Common myeloid progenitor, CD34-positive (primary cell): ENCODE data around the gene COL12A1. TPM values are rescaled to one million over a fixed set of nuclear protein-coding genes. Genes with fewer than 3 reads are reported as not detected.
A peak's percentile ranks its signal among the peaks of the same experiment; 100 is the strongest.

Experiments used
- CTCF ChIA-PET: fragments of 350-600 bp; sonication (Branson Sonifier 250); formaldehyde crosslinking; loops from one replicate; lab custom pipeline; 2021; ENCODE audit warnings: antibody characterized with exemption; lab: Charles Lee
- POLR2A ChIA-PET: fragments of 350-600 bp; sonication (Branson Sonifier 250); formaldehyde crosslinking; loops from one replicate; lab custom pipeline; 2021; ENCODE audit warnings: antibody characterized with exemption; lab: Charles Lee
- DNase-seq, 3 donors: peaks; one replicate each; pipeline versions ENCODE4 v3.0.0 to v3.0.0-alpha.2; 2013
- H3K27ac ChIP-seq, 2 experiments: 1 replicate in 1 of 2; 2 replicates in 1 of 2; pipeline ENCODE4 v1.7.0; 2013; ENCODE audit warnings: inconsistent platforms in 2 of 2, low read length in 2 of 2, mild to moderate bottlenecking in 2 of 2, low read depth in 1 of 2, moderate library complexity in 1 of 2; ENCODE audit not compliant: severe bottlenecking in 2 of 2, insufficient read depth in 1 of 2, poor library complexity in 1 of 2
- H3K27me3 ChIP-seq, 5 experiments: replicated peaks in 2 of 5; 1 replicate in 3 of 5; 2 replicates in 2 of 5; pipeline versions ENCODE4 v1.6.1 to v1.7.0; 2013; ENCODE audit warnings: low read length in 4 of 5, mild to moderate bottlenecking in 2 of 5, moderate library complexity in 2 of 5, inconsistent platforms in 1 of 5; ENCODE audit not compliant: insufficient read depth in 5 of 5, control insufficient read depth in 4 of 5
- H3K36me3 ChIP-seq, 4 experiments: 1 replicate in 2 of 4; 2 replicates in 2 of 4; pipeline versions ENCODE4 v1.6.1 to v1.7.0; 2013; ENCODE audit warnings: low read length in 3 of 4, control low read depth in 1 of 4, mild to moderate bottlenecking in 1 of 4; ENCODE audit not compliant: control insufficient read depth in 4 of 4, insufficient read depth in 4 of 4
- H3K4me1 ChIP-seq, 4 experiments: 1 replicate in 3 of 4; 2 replicates in 1 of 4; pipeline versions ENCODE4 v1.6.1 to v1.7.1; 2013; ENCODE audit warnings: low read length in 3 of 4, mild to moderate bottlenecking in 3 of 4, control low read depth in 1 of 4, inconsistent platforms in 1 of 4, moderate library complexity in 1 of 4; ENCODE audit not compliant: control insufficient read depth in 4 of 4, insufficient read depth in 4 of 4; ENCODE audit errors: control extremely low read depth in 1 of 4
- H3K4me3 ChIP-seq, 7 experiments: 1 replicate in 4 of 7; 2 replicates in 3 of 7; pipeline versions ENCODE4 v1.5.1 to v1.7.0; 2013; ENCODE audit warnings: mild to moderate bottlenecking in 7 of 7, low read length in 6 of 7, moderate library complexity in 6 of 7, inconsistent platforms in 2 of 7, low read depth in 2 of 7, control low read depth in 1 of 7; ENCODE audit not compliant: insufficient read depth in 4 of 7, control insufficient read depth in 1 of 7; ENCODE audit errors: extremely low read depth in 1 of 7
- H3K9me3 ChIP-seq, 5 experiments: 1 replicate in 4 of 5; 2 replicates in 1 of 5; pipeline versions ENCODE4 v1.6.1 to v1.7.1; 2013; ENCODE audit warnings: low read length in 4 of 5, mild to moderate bottlenecking in 2 of 5, inconsistent platforms in 1 of 5, low read depth in 1 of 5, moderate library complexity in 1 of 5; ENCODE audit not compliant: control insufficient read depth in 4 of 5, insufficient read depth in 2 of 5; ENCODE audit errors: control extremely low read depth in 1 of 5
- WGBS: methylation state at CpG from one replicate; pipeline ENCODE4 v1.1.5; 2013; ENCODE audit not compliant: insufficient coverage; 5-methylcytosine and 5-hydroxymethylcytosine counted together
- polyA plus RNA-seq: library from polyadenylated mRNA; unstranded; fragments of 120-200 nt; gene quantifications from one replicate; pipeline ENCODE4 v1.2.1, GENCODE V29; 2013

Gene COL12A1
- 0.01 TPM for polyA plus RNA-seq

DNA sequence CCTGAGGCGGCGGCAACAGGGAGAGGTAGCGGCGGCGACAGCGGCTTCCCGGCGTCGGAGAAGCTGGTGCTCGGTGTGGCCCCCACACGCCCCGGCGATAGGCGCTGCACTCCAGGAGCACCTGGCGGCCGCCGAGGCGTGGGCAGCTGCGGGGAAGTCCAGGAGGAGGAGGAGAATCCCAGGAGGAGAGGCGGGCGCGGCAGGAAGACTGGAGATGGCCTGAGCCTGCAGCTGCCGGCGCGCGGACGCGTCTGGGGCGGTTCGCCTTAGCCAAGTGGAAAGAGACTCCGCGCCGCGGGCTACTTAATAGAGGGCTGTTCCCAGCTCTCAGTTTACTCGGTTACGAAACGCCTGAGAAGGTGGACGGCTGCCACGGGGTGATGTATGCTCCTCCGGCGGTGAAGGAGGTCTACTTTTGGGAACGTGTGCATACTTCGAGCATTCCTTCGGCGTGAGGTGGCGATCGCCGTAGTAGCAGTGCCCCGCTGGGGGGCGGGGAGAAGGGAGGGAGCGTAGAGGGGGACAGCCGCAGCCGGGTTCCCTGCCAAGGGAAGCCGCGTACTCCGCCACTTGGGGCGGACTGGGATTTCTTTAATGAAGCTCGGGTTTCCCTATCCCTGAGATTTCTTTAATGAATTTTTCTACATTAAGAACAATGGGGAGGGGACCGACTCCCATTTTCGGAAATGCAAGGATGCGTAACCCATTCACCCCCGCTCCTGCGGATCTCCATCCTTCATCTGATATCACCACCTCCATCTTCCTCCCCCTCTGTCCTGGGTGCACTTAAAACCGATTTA, at the start of gene COL12A1:
Gene COL12A1 (minus strand): TSS at position 278 of the 800 bp plus-strand sequence. CDS start 3,261 bp downstream, outside the sequence.
- Histone ChIP-seq H3K27ac (no peak within 1 kb of the TSS), H3K9me3 (no peaks in the 10 kb centered on the region), H3K4me3 (peak within 1 kb of the TSS in 5 of 7 experiments; percentile 23 to 71 (median 62)), H3K36me3 (no peaks in the 10 kb centered on the region), H3K4me1 (peaks cover 6 to 58% (median 47%) of the 10 kb centered on the region in 4 experiments), H3K27me3 (peaks cover 17 to 79% (median 60%) of the 10 kb centered on the region in 5 experiments)
- 0% methylated on average over 54 of the region's 64 CpGs for WGBS
- POLR2A ChIA-PET, result no interaction called here
- CTCF ChIA-PET, result interaction anchor here (0.8 to 1.1 kb wide), 2 partner anchors 9 to 1115 kb away, joined by 4 read pairs; no protein-coding TSS in a partner anchor
- peak in 2 of 3 donors; percentile 34 to 57 for DNase-seq

DNA sequence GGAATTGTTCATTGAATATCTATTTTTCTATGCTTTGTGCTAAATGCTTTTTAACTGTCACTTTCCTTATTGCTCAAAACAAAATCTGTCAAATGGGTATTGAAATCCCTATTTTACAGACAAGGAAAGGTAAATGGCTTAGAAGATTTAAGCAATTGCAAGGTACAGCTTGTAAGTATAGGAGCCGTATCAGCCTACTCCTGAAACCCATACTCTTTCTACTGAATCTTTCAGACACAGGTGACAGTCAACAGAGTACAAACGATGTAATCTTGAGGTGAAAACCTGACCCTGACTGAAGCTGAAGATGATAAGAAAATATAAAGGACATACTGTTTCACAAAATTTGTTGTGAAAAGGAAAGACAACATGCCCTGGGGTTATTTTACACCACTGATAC, 44.7 kb upstream of the COL12A1 start:
- DNase-seq, result no peak
- H3K36me3 ChIP-seq, result peaks cover 3 to 17% (median 10%) of the 10 kb centered on the region in 4 experiments
- no CpG with 5 or more reads among the region's 2 CpGs for WGBS
- no peaks in the 10 kb centered on the region for H3K4me1 ChIP-seq
- H3K4me3 ChIP-seq, result no peak overlapping the region
- no peak overlapping the region for H3K27ac ChIP-seq
- peaks cover 0 to 19% (median 14%) of the 10 kb centered on the region in 5 experiments for H3K27me3 ChIP-seq
- CTCF ChIA-PET, result interaction anchor here (1.0 to 2.0 kb wide), 3 partner anchors 16 to 24 kb away, joined by 3 to 6 read pairs (median 3); no protein-coding TSS in a partner anchor
- no peaks in the 10 kb centered on the region for H3K9me3 ChIP-seq
- POLR2A ChIA-PET, result no interaction called here

DNA sequence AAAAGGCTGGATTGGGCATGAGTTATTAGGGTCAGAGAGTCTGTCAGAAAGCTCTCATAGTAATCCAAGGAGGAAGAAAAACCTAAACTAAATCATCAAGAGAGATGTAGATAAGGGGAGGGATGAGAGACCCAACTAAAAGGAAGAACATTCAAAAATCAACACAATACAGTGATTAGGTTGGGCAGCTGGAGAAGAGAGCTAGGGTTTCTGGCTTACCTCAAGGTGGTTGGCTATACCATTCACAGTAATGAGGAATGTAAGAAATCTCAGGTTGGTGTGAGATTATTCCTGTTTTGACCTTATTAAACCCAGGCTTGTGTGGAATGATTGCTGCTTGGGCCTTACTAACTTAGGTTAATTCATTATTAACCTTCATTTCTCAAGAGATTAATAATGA, 44.0 kb upstream of the COL12A1 start:
- ChIA-PET CTCF (interaction anchor here (1.4 to 2.0 kb wide), 2 partner anchors 17 to 23 kb away, joined by 3 to 6 read pairs; no protein-coding TSS in a partner anchor), POLR2A (no interaction called here)
- Histone ChIP-seq H3K36me3 (peaks cover 0 to 10% (median 5%) of the 10 kb centered on the region in 4 experiments), H3K27ac (no peak overlapping the region), H3K9me3 (no peaks in the 10 kb centered on the region), H3K27me3 (peaks cover 0 to 20% (median 15%) of the 10 kb centered on the region in 5 experiments), H3K4me3 (no peak overlapping the region), H3K4me1 (no peaks in the 10 kb centered on the region)
- DNase-seq, result no peak

DNA sequence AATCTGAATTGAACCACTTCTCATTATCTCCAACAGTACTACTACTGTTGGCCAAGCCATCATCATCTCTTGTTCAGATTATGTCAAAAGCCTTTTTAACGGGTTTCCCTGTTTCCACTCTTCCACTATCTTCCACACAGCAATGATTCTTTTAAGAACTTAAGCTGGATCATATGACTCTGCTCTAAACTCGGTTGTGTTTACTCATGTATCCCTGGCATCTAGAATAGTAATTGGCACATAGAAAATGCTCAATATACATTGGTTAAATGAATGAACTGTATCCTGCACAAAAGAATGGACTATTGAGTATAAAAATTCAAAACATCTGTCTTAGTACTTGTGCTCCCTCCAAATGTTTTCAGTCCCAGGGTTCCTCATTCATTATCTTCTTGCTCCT, 40.5 kb upstream of the COL12A1 start:
- CTCF ChIA-PET, result no interaction called here
- Histone ChIP-seq H3K4me3 (no peak overlapping the region), H3K27ac (no peak overlapping the region), H3K27me3 (peaks cover 0 to 22% (median 15%) of the 10 kb centered on the region in 5 experiments), H3K4me1 (peaks cover 5 to 16% (median 8%) of the 10 kb centered on the region in 4 experiments), H3K36me3 (no peaks in the 10 kb centered on the region), H3K9me3 (no peaks in the 10 kb centered on the region)
- WGBS, result 86% methylated on average over 1 of the region's 2 CpGs
- DNase-seq, result no peak
- POLR2A ChIA-PET, result no interaction called here

DNA sequence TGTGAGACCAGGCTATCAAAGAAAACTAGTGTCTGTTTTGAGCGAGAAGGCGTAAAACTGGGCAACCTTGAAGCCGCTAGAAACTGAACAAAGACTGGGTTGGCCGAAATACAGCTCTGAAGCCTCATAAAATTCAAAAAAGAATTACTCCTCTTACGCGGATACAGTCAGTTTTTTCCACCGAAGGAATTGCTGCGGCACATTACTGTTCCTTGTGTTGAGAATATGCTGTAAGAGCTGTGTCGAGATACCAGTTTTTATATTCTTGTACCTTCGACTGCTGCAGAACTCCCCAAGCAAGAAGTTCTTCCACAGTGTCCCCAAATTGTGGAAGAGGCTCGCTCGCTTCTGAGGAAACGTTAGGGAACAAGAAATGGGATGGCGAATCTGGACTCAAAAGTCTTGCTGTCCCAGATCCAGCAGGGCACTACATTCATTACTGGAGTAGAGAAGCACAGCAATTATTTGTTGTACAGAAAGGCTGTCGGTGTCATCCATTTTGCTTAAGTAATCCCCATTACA, 38.3 kb upstream of the COL12A1 start:
- peak in 1 of 3 donors; percentile 28 for DNase-seq
- ChIA-PET POLR2A (interaction anchor here (1.1 to 1.2 kb wide), 2 partner anchors 35 to 40 kb away, joined by 3 to 5 read pairs; partner anchors contain the start of gene TMEM30A), CTCF (interaction anchor here (1.3 to 2.7 kb wide), 3 partner anchors 11 to 33 kb away, joined by 3 to 10 read pairs (median 4); no protein-coding TSS in a partner anchor)
- H3K4me3 ChIP-seq, result peak overlapping the region; percentile 56 to 100 (median 84)
- WGBS, result 26% methylated on average over 10 of the region's 15 CpGs
- peak overlapping the region; percentile 92 to 95 for H3K27ac ChIP-seq
- peaks cover 0 to 22% (median 15%) of the 10 kb centered on the region in 5 experiments for H3K27me3 ChIP-seq
- peaks cover 4 to 15% (median 7%) of the 10 kb centered on the region in 4 experiments for H3K36me3 ChIP-seq
- no peaks in the 10 kb centered on the region for H3K9me3 ChIP-seq
- H3K4me1 ChIP-seq, result peaks cover 5 to 16% (median 8%) of the 10 kb centered on the region in 4 experiments

DNA sequence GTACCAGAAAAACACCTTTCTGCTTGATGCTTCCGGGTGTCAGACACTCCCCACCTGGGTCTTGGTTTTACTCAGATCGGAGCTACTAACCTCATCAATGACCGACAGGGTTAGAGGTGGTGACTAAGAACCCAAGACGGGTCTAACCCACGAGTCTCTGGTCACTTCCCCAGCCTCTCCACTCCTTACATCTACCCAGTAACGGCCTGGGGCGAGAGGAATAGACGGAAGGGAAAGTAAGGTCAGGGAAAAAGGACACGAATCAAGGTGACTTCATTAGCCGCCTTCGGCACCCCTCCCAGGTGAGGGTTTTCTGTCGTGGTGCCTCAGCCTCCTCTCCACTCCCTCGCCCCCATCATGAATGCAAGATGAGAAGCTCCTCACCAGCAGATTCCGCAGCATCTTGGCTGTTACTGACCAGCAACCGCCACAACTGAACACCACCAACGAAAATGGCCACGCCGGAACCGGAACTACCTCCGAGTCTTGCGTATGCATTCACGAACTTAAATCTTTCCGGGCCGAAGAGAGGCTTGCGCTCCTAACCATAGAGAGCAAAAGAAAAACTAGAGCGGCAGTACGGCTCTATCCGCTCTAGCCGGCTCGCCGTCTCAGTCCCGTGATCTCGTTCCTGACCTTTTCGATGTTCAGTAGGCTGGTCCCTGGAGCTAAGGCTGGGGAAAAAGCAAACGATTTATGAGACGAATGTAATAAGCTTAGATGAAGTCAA, 37.6 kb upstream of the COL12A1 start, which contains the start of gene COX7A2:
Gene COX7A2 (minus strand): TSS at position 469 of the 730 bp plus-strand sequence. CDS start 67 bp downstream, at position 402.
- DNase-seq, result peak; percentile 97 to 99 (median 98)
- no peaks in the 10 kb centered on the region for H3K9me3 ChIP-seq
- WGBS, result 0% methylated on average over 25 of the region's 36 CpGs
- H3K4me1 ChIP-seq, result peaks cover 5 to 16% (median 8%) of the 10 kb centered on the region in 4 experiments
- H3K36me3 ChIP-seq, result peaks cover 7 to 20% (median 12%) of the 10 kb centered on the region in 4 experiments
- ChIA-PET POLR2A (interaction anchor here (0.7 to 1.2 kb wide), 3 partner anchors 35 to 48 kb away, joined by 3 to 5 read pairs (median 3); partner anchors contain the start of gene TMEM30A), CTCF (interaction anchor here (1.1 to 2.7 kb wide), 5 partner anchors 10 to 34 kb away, joined by 3 to 10 read pairs (median 4); no protein-coding TSS in a partner anchor)
- peak within 1 kb of the TSS; percentile 56 to 100 (median 84) for H3K4me3 ChIP-seq
- peak within 1 kb of the TSS; percentile 92 to 95 for H3K27ac ChIP-seq
- peaks cover 0 to 22% (median 15%) of the 10 kb centered on the region in 5 experiments for H3K27me3 ChIP-seq
